Measurements from ENCODE around the gene NUDT16L1. TPM values are rescaled to one million over a fixed set of nuclear protein-coding genes. Genes with fewer than 3 reads are reported as not detected.

NUDT16L1 gene
- total RNA-seq, 2 donors from 2014 or later, result 57.4 to 75.3 TPM

GRCh38 chr16:4703906-4704305 lies 10.5 kb downstream of the NUDT16L1 start:
- 75% methylated on average over 7 of the region's 7 CpGs for WGBS

GRCh38 chr16:4704491-4704890 lies 11.1 kb downstream of the NUDT16L1 start:
- no peaks in the 10 kb centered on the region for H3K4me1 ChIP-seq (replicated peaks)
- H3K9me3 ChIP-seq, result no peaks in the 10 kb centered on the region
- H3K4me3 ChIP-seq, result no peak overlapping the region
- no peaks in the 10 kb centered on the region for H3K27me3 ChIP-seq (replicated peaks; ENCODE audit: insufficient read depth)
- intact Hi-C loops (cut with DNase I), result no loop called here
- H3K27ac ChIP-seq, result no peak overlapping the region
- TF ChIP-seq POLR2AphosphoS5 (IDR thresholded peaks at IDR 0.05) (no peak), CTCF (IDR thresholded peaks at IDR 0.05) (no peak), POLR2A (IDR thresholded peaks at IDR 0.05) (no peak)
- DNase-seq (ENCODE audit: low spot score), result no peak
- peaks cover 3 to 10% of the 10 kb centered on the region in 2 donors for H3K36me3 ChIP-seq
- 74% methylated on average over 8 of the region's 8 CpGs for WGBS

More at GRCh38 chr16:4703906-4704305, 10.5 kb downstream of the NUDT16L1 start:
- Histone ChIP-seq H3K27ac (no peak overlapping the region), H3K4me3 (no peak overlapping the region), H3K36me3 (peaks cover 3 to 10% of the 10 kb centered on the region in 2 donors), H3K9me3 (no peaks in the 10 kb centered on the region), H3K4me1 (replicated peaks) (no peaks in the 10 kb centered on the region), H3K27me3 (replicated peaks; ENCODE audit: insufficient read depth) (no peaks in the 10 kb centered on the region)
- intact Hi-C loops (cut with DNase I), result no loop called here
- TF ChIP-seq POLR2AphosphoS5 (IDR thresholded peaks at IDR 0.05), result no peak
- no peak for TF ChIP-seq CTCF (IDR thresholded peaks at IDR 0.05)
- TF ChIP-seq POLR2A (IDR thresholded peaks at IDR 0.05), result no peak
- DNase-seq (ENCODE audit: low spot score), result no peak

DNA sequence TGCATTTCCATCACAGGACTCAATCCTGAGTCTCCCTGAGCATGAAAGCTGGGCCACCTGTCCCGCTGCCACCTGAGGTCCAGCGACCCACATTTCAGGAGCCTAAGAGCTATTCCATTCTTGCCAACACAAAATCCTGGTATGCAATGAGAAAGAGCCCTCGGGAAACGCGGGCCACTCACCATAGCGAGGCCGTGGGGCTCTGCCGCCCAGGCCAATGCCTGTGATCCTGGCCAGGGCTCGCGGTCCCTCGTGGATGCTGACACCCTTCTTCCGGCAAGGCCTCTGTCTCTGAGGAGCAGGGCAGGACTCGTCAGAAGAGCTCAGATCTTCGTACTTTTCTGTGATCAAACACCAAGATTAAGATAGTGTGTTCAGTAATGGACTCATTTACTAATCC lies 11.6 kb downstream of the NUDT16L1 start:
- TF ChIP-seq CTCF (IDR thresholded peaks at IDR 0.05) (no peak), POLR2AphosphoS5 (IDR thresholded peaks at IDR 0.05) (no peak), POLR2A (IDR thresholded peaks at IDR 0.05) (no peak)
- peaks cover 0 to 10% of the 10 kb centered on the region in 2 donors for H3K36me3 ChIP-seq
- no peaks in the 10 kb centered on the region for H3K4me1 ChIP-seq (replicated peaks)
- no peak overlapping the region for H3K27ac ChIP-seq
- DNase-seq (ENCODE audit: low spot score), result no peak
- no peak overlapping the region for H3K4me3 ChIP-seq
- WGBS, result 92% methylated on average over 14 of the region's 14 CpGs
- intact Hi-C loops (cut with DNase I), result no loop called here
- H3K9me3 ChIP-seq, result no peaks in the 10 kb centered on the region
- no peaks in the 10 kb centered on the region for H3K27me3 ChIP-seq (replicated peaks; ENCODE audit: insufficient read depth)

- Histone ChIP-seq H3K4me1 (replicated peaks) (no peaks in the 10 kb centered on the region), H3K27me3 (replicated peaks; ENCODE audit: insufficient read depth) (no peaks in the 10 kb centered on the region), H3K4me3 (no peak overlapping the region), H3K9me3 (no peaks in the 10 kb centered on the region), H3K27ac (no peak overlapping the region), H3K36me3 (no peaks in the 10 kb centered on the region)
- WGBS, result 79% methylated on average over 7 of the region's 7 CpGs
- TF ChIP-seq CTCF (IDR thresholded peaks at IDR 0.05) (no peak), POLR2AphosphoS5 (IDR thresholded peaks at IDR 0.05) (no peak), POLR2A (IDR thresholded peaks at IDR 0.05) (no peak)
- DNase-seq (ENCODE audit: low spot score), result no peak
- intact Hi-C loops (cut with DNase I), result no loop called here
These were observed 13.5 kb downstream of the NUDT16L1 start for GRCh38 chr16:4706871-4707270.

DNA sequence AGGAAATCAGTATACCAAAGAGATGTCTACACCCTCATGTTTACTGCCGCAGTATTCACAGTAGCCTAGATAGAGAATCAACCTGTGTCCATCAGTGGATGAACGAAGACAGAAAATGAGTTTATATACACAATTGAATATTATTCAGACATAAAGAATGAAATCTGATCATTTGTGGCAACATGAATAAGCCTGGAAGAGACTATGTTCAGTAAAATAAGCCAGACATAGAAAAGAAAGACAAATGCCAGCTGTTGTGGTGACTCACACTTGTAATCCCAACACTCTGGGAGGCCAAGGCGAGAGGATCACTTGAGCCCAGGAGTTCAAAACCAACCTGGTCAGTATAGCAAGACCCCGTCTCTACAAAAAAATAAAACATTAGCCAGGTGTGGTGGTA lies 16.1 kb downstream of the NUDT16L1 start:
- TF ChIP-seq POLR2AphosphoS5 (IDR thresholded peaks at IDR 0.05) (no peak), CTCF (IDR thresholded peaks at IDR 0.05) (no peak), POLR2A (IDR thresholded peaks at IDR 0.05) (no peak)
- intact Hi-C loops (cut with DNase I), result no loop called here
- Histone ChIP-seq H3K4me1 (replicated peaks) (no peaks in the 10 kb centered on the region), H3K36me3 (peaks cover 0 to 9% of the 10 kb centered on the region in 2 donors), H3K27ac (no peak overlapping the region), H3K27me3 (replicated peaks; ENCODE audit: insufficient read depth) (no peaks in the 10 kb centered on the region), H3K4me3 (no peak overlapping the region), H3K9me3 (no peaks in the 10 kb centered on the region)
- DNase-seq (ENCODE audit: low spot score), result no peak
- 94% methylated on average over 4 of the region's 4 CpGs for WGBS
